ENCODE measurements around the gene CTNNBIP1.

CTNNBIP1 gene

DNA sequence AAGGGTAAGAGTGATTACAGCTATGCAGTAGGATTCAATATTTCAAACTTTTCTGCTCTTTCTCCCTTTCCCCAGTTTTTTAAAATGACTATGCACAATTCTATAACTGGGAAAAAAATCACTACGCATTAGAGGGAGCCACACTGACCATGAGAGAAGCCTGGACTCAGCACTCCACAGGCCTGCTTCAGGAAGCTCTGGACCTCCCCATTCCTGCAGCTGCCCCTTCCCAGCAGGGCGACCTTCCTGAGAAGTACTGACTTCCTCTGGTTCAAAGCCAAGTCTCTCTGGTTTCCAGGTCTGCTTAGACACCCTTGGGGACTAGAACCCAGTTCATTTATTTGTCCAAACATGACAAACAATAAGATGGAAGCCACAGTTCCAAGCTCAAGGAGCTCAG lies 44.3 kb downstream of the CTNNBIP1 start:
- Histone ChIP-seq H3K27ac (no peak overlapping the region), H3K4me3 (IDR thresholded peaks at IDR 0.05; ENCODE audit: insufficient read depth, low read depth, low read length) (no peak overlapping the region), H2AFZ (ENCODE audit: low read depth) (no peak overlapping the region), H3K79me2 (ENCODE audit: insufficient read depth, low read depth) (no peaks in the 10 kb centered on the region), H3K27me3 (ENCODE audit: insufficient read depth, low read depth) (no peaks in the 10 kb centered on the region), H3K36me3 (ENCODE audit: insufficient read depth) (no peaks in the 10 kb centered on the region), H3K4me1 (ENCODE audit: low read depth, poor library complexity, severe bottlenecking) (peaks cover 6% of the 10 kb centered on the region), H3K9ac (no peak overlapping the region), H4K20me1 (ENCODE audit: insufficient read depth) (no peaks in the 10 kb centered on the region), H3K4me2 (no peak overlapping the region)
- TF ChIP-seq, protein P1, sequence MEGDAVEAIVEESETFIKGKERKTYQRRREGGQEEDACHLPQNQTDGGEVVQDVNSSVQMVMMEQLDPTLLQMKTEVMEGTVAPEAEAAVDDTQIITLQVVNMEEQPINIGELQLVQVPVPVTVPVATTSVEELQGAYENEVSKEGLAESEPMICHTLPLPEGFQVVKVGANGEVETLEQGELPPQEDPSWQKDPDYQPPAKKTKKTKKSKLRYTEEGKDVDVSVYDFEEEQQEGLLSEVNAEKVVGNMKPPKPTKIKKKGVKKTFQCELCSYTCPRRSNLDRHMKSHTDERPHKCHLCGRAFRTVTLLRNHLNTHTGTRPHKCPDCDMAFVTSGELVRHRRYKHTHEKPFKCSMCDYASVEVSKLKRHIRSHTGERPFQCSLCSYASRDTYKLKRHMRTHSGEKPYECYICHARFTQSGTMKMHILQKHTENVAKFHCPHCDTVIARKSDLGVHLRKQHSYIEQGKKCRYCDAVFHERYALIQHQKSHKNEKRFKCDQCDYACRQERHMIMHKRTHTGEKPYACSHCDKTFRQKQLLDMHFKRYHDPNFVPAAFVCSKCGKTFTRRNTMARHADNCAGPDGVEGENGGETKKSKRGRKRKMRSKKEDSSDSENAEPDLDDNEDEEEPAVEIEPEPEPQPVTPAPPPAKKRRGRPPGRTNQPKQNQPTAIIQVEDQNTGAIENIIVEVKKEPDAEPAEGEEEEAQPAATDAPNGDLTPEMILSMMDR (conservative IDR thresholded peaks at IDR 0.05; ENCODE audit: low read depth, low read length) = no peak

DNA sequence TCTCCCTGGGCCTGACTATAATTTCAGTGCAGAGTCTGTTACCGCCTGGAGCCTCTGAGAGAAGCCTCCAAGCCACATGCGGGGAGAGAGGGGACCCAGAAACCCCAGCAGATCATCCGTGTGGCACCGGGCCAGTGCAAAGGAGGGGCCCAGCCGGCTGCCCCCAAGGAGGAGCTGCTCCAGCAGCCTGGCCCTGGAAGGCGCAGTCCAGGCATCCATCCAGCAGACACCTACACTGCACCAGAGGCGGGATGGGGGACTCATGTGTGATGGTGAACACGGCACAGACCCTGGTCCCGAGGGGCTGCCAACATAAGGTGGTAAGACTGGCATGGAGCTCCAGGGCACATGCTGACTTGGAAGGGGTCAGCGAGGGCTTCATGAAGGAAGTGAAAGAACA lies 46.7 kb downstream of the CTNNBIP1 start:
- no peak overlapping the region for H3K4me3 ChIP-seq (IDR thresholded peaks at IDR 0.05; ENCODE audit: insufficient read depth, low read depth, low read length)
- H3K27ac ChIP-seq = no peak overlapping the region
- no peak overlapping the region for H2AFZ ChIP-seq (ENCODE audit: low read depth)
- no peaks in the 10 kb centered on the region for H3K36me3 ChIP-seq (ENCODE audit: insufficient read depth)
- H3K79me2 ChIP-seq (ENCODE audit: insufficient read depth, low read depth) = no peaks in the 10 kb centered on the region
- H3K9ac ChIP-seq = no peak overlapping the region
- H3K4me2 ChIP-seq = no peak overlapping the region
- no peaks in the 10 kb centered on the region for H3K27me3 ChIP-seq (ENCODE audit: insufficient read depth, low read depth)
- TF ChIP-seq, protein P1 (conservative IDR thresholded peaks at IDR 0.05; ENCODE audit: low read depth, low read length) = no peak
- peaks cover 6% of the 10 kb centered on the region for H3K4me1 ChIP-seq (ENCODE audit: low read depth, poor library complexity, severe bottlenecking)
- H4K20me1 ChIP-seq (ENCODE audit: insufficient read depth) = no peaks in the 10 kb centered on the region

DNA sequence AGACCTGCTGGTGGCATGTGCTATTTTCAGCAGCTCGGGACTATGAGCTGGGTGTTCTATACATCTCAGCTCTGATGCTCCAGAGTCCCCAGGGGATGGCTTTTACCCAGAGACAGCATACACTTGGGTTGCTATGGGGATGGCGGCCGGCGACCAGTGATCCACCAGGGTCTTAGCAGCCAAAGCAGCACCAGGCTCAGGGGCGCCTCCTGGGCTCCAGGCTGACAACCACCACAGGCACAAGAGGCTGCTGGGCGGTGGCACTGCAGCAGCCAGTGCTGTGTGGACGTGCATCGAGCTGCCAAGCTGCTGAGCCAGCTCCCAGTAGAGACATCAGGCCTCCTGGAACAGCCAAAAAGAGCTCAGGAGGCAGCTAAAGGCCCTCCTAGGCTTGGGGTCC lies 48.7 kb downstream of the CTNNBIP1 start:
- Histone ChIP-seq H3K27ac (no peak overlapping the region), H3K4me3 (IDR thresholded peaks at IDR 0.05; ENCODE audit: insufficient read depth, low read depth, low read length) (no peak overlapping the region), H3K27me3 (ENCODE audit: insufficient read depth, low read depth) (no peaks in the 10 kb centered on the region), H3K4me1 (ENCODE audit: low read depth, poor library complexity, severe bottlenecking) (no peaks in the 10 kb centered on the region), H2AFZ (ENCODE audit: low read depth) (no peak overlapping the region), H4K20me1 (ENCODE audit: insufficient read depth) (no peaks in the 10 kb centered on the region), H3K36me3 (ENCODE audit: insufficient read depth) (no peaks in the 10 kb centered on the region), H3K79me2 (ENCODE audit: insufficient read depth, low read depth) (no peaks in the 10 kb centered on the region), H3K4me2 (no peak overlapping the region), H3K9ac (no peak overlapping the region)
- TF ChIP-seq, protein P1 (conservative IDR thresholded peaks at IDR 0.05; ENCODE audit: low read depth, low read length) = no peak

DNA sequence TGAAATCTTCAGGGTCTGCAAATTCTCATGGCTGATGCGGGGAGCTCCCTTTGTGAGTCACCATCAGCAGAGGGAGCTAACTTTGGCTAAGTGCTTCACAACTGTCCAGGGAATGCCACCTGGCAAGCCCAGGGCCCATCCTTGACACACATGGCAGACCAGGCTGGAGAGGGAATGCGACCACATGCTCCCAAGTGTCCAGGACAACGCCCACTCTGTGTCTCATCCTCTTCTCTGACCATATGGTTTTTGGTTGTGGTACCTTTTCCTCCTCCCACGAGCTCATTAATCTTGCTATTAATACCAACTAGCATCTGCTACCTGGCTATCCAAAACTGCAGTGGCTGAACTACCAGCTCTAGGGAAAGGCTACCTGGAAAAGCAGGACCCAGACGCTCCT lies 49.2 kb downstream of the CTNNBIP1 start:
- no peak overlapping the region for H3K4me2 ChIP-seq
- no peaks in the 10 kb centered on the region for H3K27me3 ChIP-seq (ENCODE audit: insufficient read depth, low read depth)
- no peak overlapping the region for H2AFZ ChIP-seq (ENCODE audit: low read depth)
- H3K4me1 ChIP-seq (ENCODE audit: low read depth, poor library complexity, severe bottlenecking) = no peaks in the 10 kb centered on the region
- no peak overlapping the region for H3K9ac ChIP-seq
- TF ChIP-seq, protein P1 (conservative IDR thresholded peaks at IDR 0.05; ENCODE audit: low read depth, low read length) = no peak
- H3K27ac ChIP-seq = no peak overlapping the region
- no peaks in the 10 kb centered on the region for H3K79me2 ChIP-seq (ENCODE audit: insufficient read depth, low read depth)
- no peaks in the 10 kb centered on the region for H3K36me3 ChIP-seq (ENCODE audit: insufficient read depth)
- no peak overlapping the region for H3K4me3 ChIP-seq (IDR thresholded peaks at IDR 0.05; ENCODE audit: insufficient read depth, low read depth, low read length)
- no peaks in the 10 kb centered on the region for H4K20me1 ChIP-seq (ENCODE audit: insufficient read depth)
